GM19452 (cell line): ENCODE data around the gene LRP3.

ENCODE experiments used
- ATAC-seq: cut with Tn5 transposase; IDR thresholded peaks from one replicate; pipeline ENCODE4 v1.9.1; 2021; ENCODE audit not compliant: unreplicated experiment

Gene LRP3

GRCh38 chr19:33251526-33252090, 57.5 kb downstream of the LRP3 start:
- no peak for ATAC-seq

- no peak for ATAC-seq
Observed at GRCh38 chr19:33252418-33252962, 58.4 kb downstream of the LRP3 start.

GRCh38 chr19:33252971-33253370, 58.8 kb downstream of the LRP3 start:
- ATAC-seq: no peak

GRCh38 chr19:33254245-33254824, 60.2 kb downstream of the LRP3 start:
- no peak for ATAC-seq

GRCh38 chr19:33255781-33256180, 61.7 kb downstream of the LRP3 start:
- no peak for ATAC-seq

- ATAC-seq: no peak
Observed at GRCh38 chr19:33256261-33256660, 62.1 kb downstream of the LRP3 start.

GRCh38 chr19:33257828-33258227, 63.7 kb downstream of the LRP3 start:
- ATAC-seq: no peak
